IMR-90 (cell line): ENCODE results near the gene TMPRSS11A.

ENCODE experiments used
- BHLHE40 ChIP-seq: fragments of 150-350 bp; IDR thresholded peaks from 2 replicates; pipeline ENCODE4 v1.6.1; 2016; ENCODE audit warnings: mild to moderate bottlenecking, low read depth, low read length
- CEBPB ChIP-seq: IDR thresholded peaks from 2 replicates; pipeline ENCODE4 v1.6.1; 2012; ENCODE audit warnings: low read depth, low read length, improper control_type of control experiment
- MAFK ChIP-seq: IDR thresholded peaks from 2 replicates; pipeline ENCODE4 v1.6.1; 2012; ENCODE audit warnings: low read depth, low read length, improper control_type of control experiment
- POLR2A ChIP-seq: IDR thresholded peaks from 2 replicates; pipeline ENCODE4 v1.6.1; 2012; ENCODE audit warnings: mild to moderate bottlenecking, low read depth, low read length
- RAD21 ChIP-seq: IDR thresholded peaks from 2 replicates; pipeline ENCODE4 v1.6.1; 2012; ENCODE audit warnings: low read length, improper control_type of control experiment
- SMC3 ChIP-seq: fragments of 150-350 bp; IDR thresholded peaks from 2 replicates; pipeline ENCODE4 v1.6.1; 2016; ENCODE audit warnings: low read depth, mild to moderate bottlenecking, antibody characterized with exemption, low read length, moderate library complexity
- TF ChIP-seq, protein P1 (sequence below): conservative IDR thresholded peaks from 2 replicates; pipeline ENCODE4 v1.5.1; 2012; ENCODE audit warnings: mild to moderate bottlenecking, low read depth, low read length, improper control_type of control experiment
- TF ChIP-seq, protein P2 (sequence below): fragments of 150-350 bp; IDR thresholded peaks from 2 replicates; pipeline ENCODE4 v1.6.1; 2017; ENCODE audit warnings: mild to moderate bottlenecking, antibody characterized with exemption, low read length, low read depth
- TF ChIP-seq, protein P3 (sequence below): fragments of 150-350 bp; IDR thresholded peaks from 2 replicates; pipeline ENCODE4 v1.6.1; 2016; ENCODE audit warnings: low read depth, mild to moderate bottlenecking, low read length, moderate library complexity, borderline replicate concordance

DNA sequence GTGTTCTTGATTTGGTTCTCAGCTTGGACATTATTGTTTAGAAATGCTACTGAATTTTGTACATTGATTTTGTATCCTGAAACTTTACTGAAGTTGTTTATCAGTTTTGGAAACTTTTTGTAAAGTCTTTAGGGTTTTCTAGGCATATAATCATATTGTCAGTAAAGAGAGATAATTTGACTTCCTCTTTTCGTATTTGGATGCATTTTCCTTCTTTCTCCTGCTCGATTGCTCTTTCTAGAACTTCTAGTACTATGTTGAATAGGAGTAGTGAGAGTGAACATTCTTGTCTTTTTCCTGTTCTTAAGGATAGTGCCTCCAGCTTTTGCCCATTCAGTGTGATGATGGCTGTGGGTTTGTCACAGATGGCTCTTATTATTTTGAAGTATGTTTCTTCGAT lies 24.1 kb downstream of the TMPRSS11A start:
- TF ChIP-seq, protein P1, sequence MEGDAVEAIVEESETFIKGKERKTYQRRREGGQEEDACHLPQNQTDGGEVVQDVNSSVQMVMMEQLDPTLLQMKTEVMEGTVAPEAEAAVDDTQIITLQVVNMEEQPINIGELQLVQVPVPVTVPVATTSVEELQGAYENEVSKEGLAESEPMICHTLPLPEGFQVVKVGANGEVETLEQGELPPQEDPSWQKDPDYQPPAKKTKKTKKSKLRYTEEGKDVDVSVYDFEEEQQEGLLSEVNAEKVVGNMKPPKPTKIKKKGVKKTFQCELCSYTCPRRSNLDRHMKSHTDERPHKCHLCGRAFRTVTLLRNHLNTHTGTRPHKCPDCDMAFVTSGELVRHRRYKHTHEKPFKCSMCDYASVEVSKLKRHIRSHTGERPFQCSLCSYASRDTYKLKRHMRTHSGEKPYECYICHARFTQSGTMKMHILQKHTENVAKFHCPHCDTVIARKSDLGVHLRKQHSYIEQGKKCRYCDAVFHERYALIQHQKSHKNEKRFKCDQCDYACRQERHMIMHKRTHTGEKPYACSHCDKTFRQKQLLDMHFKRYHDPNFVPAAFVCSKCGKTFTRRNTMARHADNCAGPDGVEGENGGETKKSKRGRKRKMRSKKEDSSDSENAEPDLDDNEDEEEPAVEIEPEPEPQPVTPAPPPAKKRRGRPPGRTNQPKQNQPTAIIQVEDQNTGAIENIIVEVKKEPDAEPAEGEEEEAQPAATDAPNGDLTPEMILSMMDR, result no peak
- TF ChIP-seq RAD21, result no peak
- TF ChIP-seq POLR2A, result no peak
- no peak for TF ChIP-seq SMC3
- TF ChIP-seq MAFK, result no peak
- TF ChIP-seq, protein P2, sequence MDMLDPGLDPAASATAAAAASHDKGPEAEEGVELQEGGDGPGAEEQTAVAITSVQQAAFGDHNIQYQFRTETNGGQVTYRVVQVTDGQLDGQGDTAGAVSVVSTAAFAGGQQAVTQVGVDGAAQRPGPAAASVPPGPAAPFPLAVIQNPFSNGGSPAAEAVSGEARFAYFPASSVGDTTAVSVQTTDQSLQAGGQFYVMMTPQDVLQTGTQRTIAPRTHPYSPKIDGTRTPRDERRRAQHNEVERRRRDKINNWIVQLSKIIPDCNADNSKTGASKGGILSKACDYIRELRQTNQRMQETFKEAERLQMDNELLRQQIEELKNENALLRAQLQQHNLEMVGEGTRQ, result no peak
- TF ChIP-seq BHLHE40, result no peak
- TF ChIP-seq, protein P3, sequence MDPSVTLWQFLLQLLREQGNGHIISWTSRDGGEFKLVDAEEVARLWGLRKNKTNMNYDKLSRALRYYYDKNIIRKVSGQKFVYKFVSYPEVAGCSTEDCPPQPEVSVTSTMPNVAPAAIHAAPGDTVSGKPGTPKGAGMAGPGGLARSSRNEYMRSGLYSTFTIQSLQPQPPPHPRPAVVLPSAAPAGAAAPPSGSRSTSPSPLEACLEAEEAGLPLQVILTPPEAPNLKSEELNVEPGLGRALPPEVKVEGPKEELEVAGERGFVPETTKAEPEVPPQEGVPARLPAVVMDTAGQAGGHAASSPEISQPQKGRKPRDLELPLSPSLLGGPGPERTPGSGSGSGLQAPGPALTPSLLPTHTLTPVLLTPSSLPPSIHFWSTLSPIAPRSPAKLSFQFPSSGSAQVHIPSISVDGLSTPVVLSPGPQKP, result no peak
- TF ChIP-seq CEBPB, result no peak
